ENCODE results near the gene ARHGEF1.

The ARHGEF1 gene

DNA sequence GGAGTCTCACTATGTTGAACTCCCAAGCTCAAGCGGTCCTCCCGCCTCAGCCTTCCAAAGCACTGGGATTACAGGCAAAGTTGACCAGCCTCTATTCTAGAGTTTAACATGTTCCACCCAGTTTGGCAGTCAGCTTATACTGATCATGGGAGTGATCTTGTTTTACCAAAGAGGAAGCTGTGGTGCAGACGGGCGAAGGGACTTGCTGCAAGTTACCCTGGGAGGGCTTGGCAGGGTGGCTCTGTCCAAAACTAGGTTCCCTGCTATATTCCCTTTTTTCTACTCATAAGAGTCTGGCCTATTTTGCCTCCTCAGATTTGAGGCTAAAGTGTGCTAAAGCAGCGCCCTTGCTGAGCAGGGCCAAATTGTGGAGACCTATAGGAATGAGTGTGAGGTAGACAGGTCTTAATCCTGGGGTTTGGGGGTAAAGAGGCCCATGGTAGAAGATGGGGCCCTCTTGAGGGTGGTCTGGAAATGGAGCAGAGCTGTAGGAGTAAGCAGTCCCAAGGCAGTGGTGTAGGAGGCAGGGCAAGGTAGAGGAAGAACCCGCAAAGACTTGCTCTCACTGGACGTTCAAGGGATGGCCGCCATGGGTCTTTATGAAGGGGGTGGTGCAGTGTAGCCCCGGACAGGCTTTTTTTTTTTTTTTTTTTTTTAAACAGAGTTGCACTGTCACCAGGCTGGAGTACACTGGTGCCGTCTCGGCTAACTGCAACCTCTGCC is 19.6 kb upstream of the ARHGEF1 start:
- TF ChIP-seq, protein P1, sequence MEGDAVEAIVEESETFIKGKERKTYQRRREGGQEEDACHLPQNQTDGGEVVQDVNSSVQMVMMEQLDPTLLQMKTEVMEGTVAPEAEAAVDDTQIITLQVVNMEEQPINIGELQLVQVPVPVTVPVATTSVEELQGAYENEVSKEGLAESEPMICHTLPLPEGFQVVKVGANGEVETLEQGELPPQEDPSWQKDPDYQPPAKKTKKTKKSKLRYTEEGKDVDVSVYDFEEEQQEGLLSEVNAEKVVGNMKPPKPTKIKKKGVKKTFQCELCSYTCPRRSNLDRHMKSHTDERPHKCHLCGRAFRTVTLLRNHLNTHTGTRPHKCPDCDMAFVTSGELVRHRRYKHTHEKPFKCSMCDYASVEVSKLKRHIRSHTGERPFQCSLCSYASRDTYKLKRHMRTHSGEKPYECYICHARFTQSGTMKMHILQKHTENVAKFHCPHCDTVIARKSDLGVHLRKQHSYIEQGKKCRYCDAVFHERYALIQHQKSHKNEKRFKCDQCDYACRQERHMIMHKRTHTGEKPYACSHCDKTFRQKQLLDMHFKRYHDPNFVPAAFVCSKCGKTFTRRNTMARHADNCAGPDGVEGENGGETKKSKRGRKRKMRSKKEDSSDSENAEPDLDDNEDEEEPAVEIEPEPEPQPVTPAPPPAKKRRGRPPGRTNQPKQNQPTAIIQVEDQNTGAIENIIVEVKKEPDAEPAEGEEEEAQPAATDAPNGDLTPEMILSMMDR (IDR thresholded peaks at IDR 0.05; ENCODE audit: extremely low read depth, missing control alignments), result no peak
- no peak for DNase-seq (ENCODE audit: low spot score)

DNA sequence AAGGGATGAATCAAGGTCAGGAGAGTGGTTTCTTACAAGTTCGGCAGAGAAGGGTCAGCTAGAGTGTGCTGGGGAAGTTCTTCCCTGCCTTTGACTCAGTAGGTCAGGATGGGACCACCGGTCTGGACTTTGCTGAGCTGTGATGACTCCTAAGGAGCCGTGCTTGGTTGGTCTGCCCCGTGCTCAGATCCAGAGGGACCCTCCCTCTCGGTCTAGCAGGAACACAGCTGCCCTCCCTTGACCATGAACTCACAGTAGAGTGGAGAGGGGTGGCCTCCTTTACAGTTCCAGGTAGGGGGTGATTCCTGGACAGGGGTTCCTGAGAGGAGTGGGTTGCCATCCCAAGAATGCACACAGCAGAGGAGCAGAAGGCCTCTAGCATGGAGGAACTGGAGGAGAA is 18.6 kb upstream of the ARHGEF1 start:
- DNase-seq (ENCODE audit: low spot score), result no peak
- TF ChIP-seq, protein P1 (IDR thresholded peaks at IDR 0.05; ENCODE audit: extremely low read depth, missing control alignments), result no peak

GRCh38 chr19:41866284-41866683 is 16.7 kb upstream of the ARHGEF1 start:
- no peak for DNase-seq (ENCODE audit: low spot score)
- TF ChIP-seq, protein P1 (IDR thresholded peaks at IDR 0.05; ENCODE audit: extremely low read depth, missing control alignments), result no peak

GRCh38 chr19:41868120-41868988 is 14.6 kb upstream of the ARHGEF1 start:
- TF ChIP-seq, protein P1 (IDR thresholded peaks at IDR 0.05; ENCODE audit: extremely low read depth, missing control alignments), result no peak
- DNase-seq (ENCODE audit: low spot score), result no peak

GRCh38 chr19:41868989-41869300 is 14.0 kb upstream of the ARHGEF1 start:
- DNase-seq (ENCODE audit: low spot score), result no peak
- TF ChIP-seq, protein P1 (IDR thresholded peaks at IDR 0.05; ENCODE audit: extremely low read depth, missing control alignments), result no peak

GRCh38 chr19:41869374-41869955 is 13.5 kb upstream of the ARHGEF1 start:
- TF ChIP-seq, protein P1 (IDR thresholded peaks at IDR 0.05; ENCODE audit: extremely low read depth, missing control alignments), result no peak

DNA sequence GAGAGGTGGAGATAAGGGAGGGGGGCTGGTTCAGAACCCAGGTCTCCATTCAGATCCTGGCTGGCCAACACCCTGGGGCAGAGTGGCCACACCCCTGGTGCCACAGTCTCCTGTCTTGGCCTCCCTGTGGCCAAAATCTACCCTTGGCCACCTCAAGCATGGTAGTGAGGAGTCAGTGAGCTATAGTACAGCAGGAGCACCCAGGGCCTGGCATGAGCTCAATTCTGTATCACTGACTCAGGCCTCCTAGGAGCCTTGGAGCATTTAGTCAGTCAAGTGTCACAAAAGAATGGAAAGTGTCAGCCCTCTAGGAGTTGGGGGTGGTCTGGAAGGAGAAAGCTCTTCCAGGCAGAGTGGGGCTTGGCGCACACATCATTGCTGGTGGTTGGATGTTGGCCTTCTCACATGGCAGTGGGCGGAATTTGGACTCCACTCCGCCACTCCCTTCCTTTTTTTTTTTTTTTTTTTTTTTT is 12.5 kb upstream of the ARHGEF1 start:
- no peak for DNase-seq (ENCODE audit: low spot score)
- TF ChIP-seq, protein P1 (IDR thresholded peaks at IDR 0.05; ENCODE audit: extremely low read depth, missing control alignments), result no peak

More at GRCh38 chr19:41869374-41869955, 13.5 kb upstream of the ARHGEF1 start:
- DNase-seq (ENCODE audit: low spot score), result no peak
